GM21717 (cell line): ENCODE results near the gene ETFA.
"Not testable (repeated sequence)": the region's sequence is repeated elsewhere in the genome, so short reads cannot be mapped to it uniquely, and the experiment has no call there.

ENCODE experiments used
- ATAC-seq: cut with Tn5 transposase; IDR thresholded peaks from one replicate; pipeline ENCODE4 v1.9.1; 2021; ENCODE audit warnings: mild to moderate bottlenecking, moderate library complexity; ENCODE audit not compliant: unreplicated experiment

Gene ETFA

GRCh38 chr15:76327191-76328105 is 16.2 kb upstream of the ETFA start:
- no peak for ATAC-seq

- ATAC-seq, result no peak
These were observed 14.4 kb upstream of the ETFA start for GRCh38 chr15:76325704-76326103.

GRCh38 chr15:76324066-76324465 is 12.8 kb upstream of the ETFA start:
- ATAC-seq, result no peak

DNA sequence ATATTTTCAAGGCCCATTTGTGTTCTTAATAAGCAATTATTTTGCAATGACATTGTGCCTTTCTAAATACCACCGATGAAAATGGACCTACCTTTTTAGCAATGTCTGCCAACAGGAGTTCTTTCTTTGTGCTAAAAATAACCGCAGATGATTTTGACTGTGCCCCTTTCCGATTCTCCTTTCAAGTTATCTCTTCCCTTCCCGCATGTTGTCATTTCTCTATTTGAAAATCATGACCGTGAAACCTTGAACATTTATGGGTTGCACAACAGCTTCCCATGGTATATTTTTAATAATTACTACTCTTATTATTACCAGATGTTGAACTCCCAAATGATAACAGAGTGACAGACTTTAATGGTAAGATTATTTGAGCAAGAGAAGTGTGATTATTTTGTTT is 10.3 kb upstream of the ETFA start:
- ATAC-seq, result no peak

DNA sequence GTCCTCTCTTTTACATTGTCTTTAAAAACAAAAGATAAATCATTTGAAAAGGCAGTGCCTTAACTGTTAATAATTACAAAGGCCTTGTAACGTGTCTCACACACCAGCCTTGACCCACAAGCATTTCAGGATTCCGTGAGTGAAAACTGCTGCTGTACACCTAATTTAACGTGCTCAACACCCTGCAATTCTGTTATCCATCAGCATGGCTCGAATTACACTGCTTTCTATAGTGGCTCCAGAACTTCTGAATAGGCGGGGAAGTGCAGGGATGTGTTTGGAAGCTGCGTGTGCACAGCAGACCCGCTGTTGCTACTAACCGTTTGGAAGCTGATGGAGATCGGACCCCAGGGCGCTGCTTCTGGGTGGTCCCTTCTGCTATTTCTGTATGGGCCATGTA is 9.9 kb upstream of the ETFA start:
- ATAC-seq, result no peak

- ATAC-seq, result no peak
These were observed 8.7 kb upstream of the ETFA start for GRCh38 chr15:76320012-76320411.

GRCh38 chr15:76313731-76314130 is 2.5 kb upstream of the ETFA start:
- ATAC-seq, result no peak

DNA sequence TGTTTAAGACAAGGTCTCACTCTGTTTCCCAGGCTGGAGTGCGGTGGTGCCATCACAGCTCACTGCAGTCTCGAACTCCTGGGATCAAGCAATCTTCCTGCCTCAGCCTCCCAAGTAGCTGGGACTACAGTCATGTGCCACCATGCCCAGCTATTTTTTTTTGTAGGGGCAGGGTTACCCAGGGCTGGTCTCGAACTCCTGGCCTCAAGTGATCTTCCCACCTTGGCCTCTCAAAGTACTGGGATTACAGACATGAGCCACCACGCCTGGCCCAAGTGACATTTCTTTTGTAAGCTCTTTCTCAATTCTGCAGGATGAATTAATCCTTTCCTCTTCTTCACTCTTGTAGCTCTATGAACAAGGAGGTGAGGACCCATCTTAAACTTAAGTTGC is 1.9 kb upstream of the ETFA start:
- ATAC-seq, result not testable (repeated sequence)

- no peak for ATAC-seq
These were observed 1.4 kb upstream of the ETFA start for GRCh38 chr15:76312540-76313174.

DNA sequence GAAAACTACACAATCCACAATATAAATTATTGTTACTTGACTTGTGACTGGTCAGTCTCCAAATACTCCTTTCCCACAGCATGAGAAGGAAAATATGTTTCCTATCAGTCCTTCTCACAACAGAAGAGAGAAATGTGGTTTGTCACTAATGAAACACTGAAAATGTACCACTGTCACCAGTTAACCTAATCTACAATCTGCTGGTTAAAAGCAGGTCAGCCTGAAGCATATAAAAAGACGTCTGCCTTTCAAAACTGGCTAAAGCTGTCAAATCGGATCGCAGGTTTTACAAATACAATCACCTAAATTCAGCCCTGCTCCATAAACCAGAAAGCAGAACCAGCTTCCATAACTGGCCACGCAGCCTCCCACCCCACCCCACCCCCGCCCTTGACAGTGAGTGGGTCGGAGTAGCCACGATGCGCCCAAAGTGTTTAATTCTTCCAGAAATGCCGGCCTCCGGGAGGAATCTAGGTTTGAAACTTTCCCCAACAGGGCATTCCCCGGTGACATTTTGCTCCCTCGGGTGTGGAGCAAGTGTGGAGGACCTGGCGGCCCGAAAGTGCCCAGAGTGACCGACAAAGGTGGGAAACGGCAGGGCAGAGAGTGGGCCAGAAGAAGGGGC is 682 bp downstream of the ETFA start:
- peak; percentile 15 for ATAC-seq

GRCh38 chr15:76309601-76310330 is 1.5 kb downstream of the ETFA start:
- ATAC-seq, result no peak

- no peak for ATAC-seq
These were observed 7.4 kb downstream of the ETFA start for GRCh38 chr15:76303909-76304308.

- no peak for ATAC-seq
These were observed 11.5 kb downstream of the ETFA start for GRCh38 chr15:76299786-76300185.

GRCh38 chr15:76298986-76299385 is 12.3 kb downstream of the ETFA start:
- ATAC-seq, result no peak

GRCh38 chr15:76297951-76298350 is 13.3 kb downstream of the ETFA start:
- not testable (repeated sequence) for ATAC-seq

GRCh38 chr15:76296849-76297248 is 14.4 kb downstream of the ETFA start:
- ATAC-seq, result no peak

- not testable (repeated sequence) for ATAC-seq
These were observed 16.8 kb downstream of the ETFA start for GRCh38 chr15:76294463-76294862.

DNA sequence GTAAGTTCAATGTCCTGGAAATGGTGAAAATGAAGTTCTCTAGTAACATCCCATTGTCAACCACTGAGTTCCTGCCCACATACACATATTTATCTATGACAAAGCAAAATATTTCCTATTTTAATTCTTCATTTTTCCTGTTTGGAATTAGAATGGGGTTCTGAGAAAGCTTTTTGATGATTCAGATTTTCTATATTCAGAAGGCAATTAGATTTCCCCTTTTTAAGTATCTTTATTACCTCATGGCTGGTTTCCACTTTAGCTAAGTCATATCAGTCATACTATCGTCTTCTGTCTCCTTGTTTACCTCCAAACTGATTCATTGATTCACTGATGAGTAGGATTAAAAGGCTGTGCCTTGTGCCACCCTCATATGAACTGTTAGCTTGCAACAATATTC is 17.9 kb downstream of the ETFA start:
- ATAC-seq, result no peak

DNA sequence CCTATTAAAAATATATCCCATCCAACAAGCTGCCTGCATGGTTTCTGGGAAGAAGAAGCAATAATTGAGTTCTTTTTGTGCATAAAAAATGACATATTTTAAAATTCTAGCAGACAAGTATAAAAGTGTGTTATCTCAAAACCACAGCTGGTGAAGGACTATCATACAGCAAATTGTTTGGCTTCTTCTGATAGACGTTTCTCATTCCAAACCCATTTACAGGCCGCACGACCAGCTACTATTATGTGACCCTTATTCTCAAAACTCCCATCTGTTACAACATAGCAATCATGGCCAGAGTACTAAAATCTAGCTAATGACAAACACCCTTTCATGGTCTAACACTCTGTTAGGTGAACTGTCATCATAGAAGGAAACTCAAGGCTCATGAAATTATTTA is 21.7 kb downstream of the ETFA start:
- ATAC-seq, result no peak

- ATAC-seq, result peak; percentile 64
These were observed 24.9 kb downstream of the ETFA start for GRCh38 chr15:76286271-76286879.
